ENCODE results near the gene NPW.
A peak's percentile ranks its signal among the peaks of the same experiment; 100 is the strongest.

Gene NPW

GRCh38 chr16:2048116-2048543 lies 28.5 kb downstream of the NPW start:
- H3K9ac ChIP-seq (ENCODE audit: low read length in 5 of 5): peak overlapping the region; percentile 68 to 90 (median 87)
- peak overlapping the region; percentile 57 for H3K27ac ChIP-seq (ENCODE audit: low read depth, low read length)
- H3K36me3 ChIP-seq (ENCODE audit: control insufficient read depth in 5 of 5, insufficient read depth in 5 of 5, low read length in 5 of 5): peaks cover 0 to 26% (median 25%) of the 10 kb centered on the region in 5 donors
- H3K27me3 ChIP-seq (ENCODE audit: control insufficient read depth in 5 of 5, insufficient read depth in 4 of 5, low read length in 5 of 5): no peaks in the 10 kb centered on the region
- H3K4me1 ChIP-seq (ENCODE audit: control insufficient read depth in 5 of 5, insufficient read depth in 5 of 5, low read length in 5 of 5): peaks cover 7 to 52% (median 49%) of the 10 kb centered on the region in 5 donors
- peak overlapping the region; percentile 69 to 97 (median 88) for H3K4me3 ChIP-seq (ENCODE audit: low read depth in 1 of 5, low read length in 5 of 5)
- H3K9me3 ChIP-seq (ENCODE audit: control insufficient read depth in 5 of 5, low read length in 5 of 5): no peaks in the 10 kb centered on the region

- no peaks in the 10 kb centered on the region for H3K9me3 ChIP-seq (ENCODE audit: control insufficient read depth in 5 of 5, low read length in 5 of 5)
- no peak overlapping the region for H3K27ac ChIP-seq (ENCODE audit: low read depth, low read length)
- no peak overlapping the region for H3K4me3 ChIP-seq (ENCODE audit: low read depth in 1 of 5, low read length in 5 of 5)
- H3K9ac ChIP-seq (ENCODE audit: low read length in 5 of 5): no peak overlapping the region
- no peaks in the 10 kb centered on the region for H3K27me3 ChIP-seq (ENCODE audit: control insufficient read depth in 5 of 5, insufficient read depth in 4 of 5, low read length in 5 of 5)
- H3K36me3 ChIP-seq (ENCODE audit: control insufficient read depth in 5 of 5, insufficient read depth in 5 of 5, low read length in 5 of 5): peaks cover 0 to 70% (median 54%) of the 10 kb centered on the region in 5 donors
- H3K4me1 ChIP-seq (ENCODE audit: control insufficient read depth in 5 of 5, insufficient read depth in 5 of 5, low read length in 5 of 5): peaks cover 7 to 12% (median 8%) of the 10 kb centered on the region in 5 donors
Observed at GRCh38 chr16:2053211-2053610, 33.6 kb downstream of the NPW start.

GRCh38 chr16:2053897-2054296 lies 34.3 kb downstream of the NPW start:
- H3K36me3 ChIP-seq (ENCODE audit: control insufficient read depth in 5 of 5, insufficient read depth in 5 of 5, low read length in 5 of 5): peaks cover 0 to 77% (median 60%) of the 10 kb centered on the region in 5 donors

GRCh38 chr16:2054543-2055245 lies 35.1 kb downstream of the NPW start:
- Histone ChIP-seq H3K36me3 (ENCODE audit: control insufficient read depth in 5 of 5, insufficient read depth in 5 of 5, low read length in 5 of 5) (peaks cover 0 to 78% (median 63%) of the 10 kb centered on the region in 5 donors), H3K4me3 (ENCODE audit: low read depth in 1 of 5, low read length in 5 of 5) (no peak overlapping the region), H3K9me3 (ENCODE audit: control insufficient read depth in 5 of 5, low read length in 5 of 5) (no peaks in the 10 kb centered on the region), H3K4me1 (ENCODE audit: control insufficient read depth in 5 of 5, insufficient read depth in 5 of 5, low read length in 5 of 5) (peaks cover 0 to 4% (median 0%) of the 10 kb centered on the region in 5 donors), H3K9ac (ENCODE audit: low read length in 5 of 5) (no peak overlapping the region), H3K27me3 (ENCODE audit: control insufficient read depth in 5 of 5, insufficient read depth in 4 of 5, low read length in 5 of 5) (no peaks in the 10 kb centered on the region), H3K27ac (ENCODE audit: low read depth, low read length) (no peak overlapping the region)

More at GRCh38 chr16:2053897-2054296, 34.3 kb downstream of the NPW start:
- Histone ChIP-seq H3K9ac (ENCODE audit: low read length in 5 of 5) (no peak overlapping the region), H3K9me3 (ENCODE audit: control insufficient read depth in 5 of 5, low read length in 5 of 5) (no peaks in the 10 kb centered on the region), H3K4me3 (ENCODE audit: low read depth in 1 of 5, low read length in 5 of 5) (no peak overlapping the region), H3K27me3 (ENCODE audit: control insufficient read depth in 5 of 5, insufficient read depth in 4 of 5, low read length in 5 of 5) (no peaks in the 10 kb centered on the region), H3K27ac (ENCODE audit: low read depth, low read length) (no peak overlapping the region), H3K4me1 (ENCODE audit: control insufficient read depth in 5 of 5, insufficient read depth in 5 of 5, low read length in 5 of 5) (peaks cover under 1 to 5% (median 1%) of the 10 kb centered on the region in 5 donors)

GRCh38 chr16:2056077-2056476 lies 36.5 kb downstream of the NPW start:
- Histone ChIP-seq H3K4me3 (ENCODE audit: low read depth in 1 of 5, low read length in 5 of 5) (no peak overlapping the region), H3K36me3 (ENCODE audit: control insufficient read depth in 5 of 5, insufficient read depth in 5 of 5, low read length in 5 of 5) (peaks cover 0 to 87% (median 71%) of the 10 kb centered on the region in 5 donors), H3K27ac (ENCODE audit: low read depth, low read length) (no peak overlapping the region), H3K9me3 (ENCODE audit: control insufficient read depth in 5 of 5, low read length in 5 of 5) (no peaks in the 10 kb centered on the region), H3K4me1 (ENCODE audit: control insufficient read depth in 5 of 5, insufficient read depth in 5 of 5, low read length in 5 of 5) (peaks cover 0 to 4% (median 0%) of the 10 kb centered on the region in 5 donors), H3K9ac (ENCODE audit: low read length in 5 of 5) (no peak overlapping the region), H3K27me3 (ENCODE audit: control insufficient read depth in 5 of 5, insufficient read depth in 4 of 5, low read length in 5 of 5) (no peaks in the 10 kb centered on the region)

GRCh38 chr16:2056681-2057407 lies 37.3 kb downstream of the NPW start:
- no peak overlapping the region for H3K27ac ChIP-seq (ENCODE audit: low read depth, low read length)
- H3K9me3 ChIP-seq (ENCODE audit: control insufficient read depth in 5 of 5, low read length in 5 of 5): no peaks in the 10 kb centered on the region
- H3K27me3 ChIP-seq (ENCODE audit: control insufficient read depth in 5 of 5, insufficient read depth in 4 of 5, low read length in 5 of 5): no peaks in the 10 kb centered on the region
- H3K36me3 ChIP-seq (ENCODE audit: control insufficient read depth in 5 of 5, insufficient read depth in 5 of 5, low read length in 5 of 5): peaks cover 0 to 87% (median 70%) of the 10 kb centered on the region in 5 donors
- H3K4me1 ChIP-seq (ENCODE audit: control insufficient read depth in 5 of 5, insufficient read depth in 5 of 5, low read length in 5 of 5): peaks cover 0 to 4% (median 0%) of the 10 kb centered on the region in 5 donors
- H3K9ac ChIP-seq (ENCODE audit: low read length in 5 of 5): no peak overlapping the region
- H3K4me3 ChIP-seq (ENCODE audit: low read depth in 1 of 5, low read length in 5 of 5): no peak overlapping the region

- H3K36me3 ChIP-seq (ENCODE audit: control insufficient read depth in 5 of 5, insufficient read depth in 5 of 5, low read length in 5 of 5): peaks cover 0 to 87% (median 71%) of the 10 kb centered on the region in 5 donors
- peaks cover 0 to 4% (median 0%) of the 10 kb centered on the region in 5 donors for H3K4me1 ChIP-seq (ENCODE audit: control insufficient read depth in 5 of 5, insufficient read depth in 5 of 5, low read length in 5 of 5)
- H3K27me3 ChIP-seq (ENCODE audit: control insufficient read depth in 5 of 5, insufficient read depth in 4 of 5, low read length in 5 of 5): no peaks in the 10 kb centered on the region
- H3K27ac ChIP-seq (ENCODE audit: low read depth, low read length): no peak overlapping the region
- H3K9me3 ChIP-seq (ENCODE audit: control insufficient read depth in 5 of 5, low read length in 5 of 5): no peaks in the 10 kb centered on the region
- H3K9ac ChIP-seq (ENCODE audit: low read length in 5 of 5): no peak overlapping the region
- no peak overlapping the region for H3K4me3 ChIP-seq (ENCODE audit: low read depth in 1 of 5, low read length in 5 of 5)
Observed at GRCh38 chr16:2057438-2057837, 37.9 kb downstream of the NPW start.

GRCh38 chr16:2058420-2058819 lies 38.8 kb downstream of the NPW start:
- no peak overlapping the region for H3K9ac ChIP-seq (ENCODE audit: low read length in 5 of 5)
- no peak overlapping the region for H3K27ac ChIP-seq (ENCODE audit: low read depth, low read length)
- H3K36me3 ChIP-seq (ENCODE audit: control insufficient read depth in 5 of 5, insufficient read depth in 5 of 5, low read length in 5 of 5): peaks cover 0 to 87% (median 71%) of the 10 kb centered on the region in 5 donors
- peaks cover 0 to 4% (median 0%) of the 10 kb centered on the region in 5 donors for H3K4me1 ChIP-seq (ENCODE audit: control insufficient read depth in 5 of 5, insufficient read depth in 5 of 5, low read length in 5 of 5)
- no peaks in the 10 kb centered on the region for H3K9me3 ChIP-seq (ENCODE audit: control insufficient read depth in 5 of 5, low read length in 5 of 5)
- H3K4me3 ChIP-seq (ENCODE audit: low read depth in 1 of 5, low read length in 5 of 5): no peak overlapping the region
- no peaks in the 10 kb centered on the region for H3K27me3 ChIP-seq (ENCODE audit: control insufficient read depth in 5 of 5, insufficient read depth in 4 of 5, low read length in 5 of 5)

GRCh38 chr16:2058872-2059271 lies 39.3 kb downstream of the NPW start:
- no peaks in the 10 kb centered on the region for H3K9me3 ChIP-seq (ENCODE audit: control insufficient read depth in 5 of 5, low read length in 5 of 5)
- H3K4me1 ChIP-seq (ENCODE audit: control insufficient read depth in 5 of 5, insufficient read depth in 5 of 5, low read length in 5 of 5): peaks cover 0 to 4% (median 0%) of the 10 kb centered on the region in 5 donors
- peaks cover 0 to 87% (median 71%) of the 10 kb centered on the region in 5 donors for H3K36me3 ChIP-seq (ENCODE audit: control insufficient read depth in 5 of 5, insufficient read depth in 5 of 5, low read length in 5 of 5)
- no peaks in the 10 kb centered on the region for H3K27me3 ChIP-seq (ENCODE audit: control insufficient read depth in 5 of 5, insufficient read depth in 4 of 5, low read length in 5 of 5)
- no peak overlapping the region for H3K9ac ChIP-seq (ENCODE audit: low read length in 5 of 5)
- no peak overlapping the region for H3K4me3 ChIP-seq (ENCODE audit: low read depth in 1 of 5, low read length in 5 of 5)
- H3K27ac ChIP-seq (ENCODE audit: low read depth, low read length): no peak overlapping the region

- Histone ChIP-seq H3K36me3 (ENCODE audit: control insufficient read depth in 5 of 5, insufficient read depth in 5 of 5, low read length in 5 of 5) (peaks cover 0 to 83% (median 69%) of the 10 kb centered on the region in 5 donors), H3K27me3 (ENCODE audit: control insufficient read depth in 5 of 5, insufficient read depth in 4 of 5, low read length in 5 of 5) (no peaks in the 10 kb centered on the region), H3K27ac (ENCODE audit: low read depth, low read length) (no peak overlapping the region), H3K4me3 (ENCODE audit: low read depth in 1 of 5, low read length in 5 of 5) (no peak overlapping the region), H3K9ac (ENCODE audit: low read length in 5 of 5) (no peak overlapping the region), H3K9me3 (ENCODE audit: control insufficient read depth in 5 of 5, low read length in 5 of 5) (no peaks in the 10 kb centered on the region), H3K4me1 (ENCODE audit: control insufficient read depth in 5 of 5, insufficient read depth in 5 of 5, low read length in 5 of 5) (peaks cover 0 to 4% (median 0%) of the 10 kb centered on the region in 5 donors)
Observed at GRCh38 chr16:2060346-2060745, 40.8 kb downstream of the NPW start.
